Neutrophil (primary cell): ENCODE measurements around the gene LUZP1.
A peak's percentile ranks its signal among the peaks of the same experiment; 100 is the strongest.

Experiments used
- H3K27ac ChIP-seq: fragments of 200-600 bp; sonication (generic); 2 replicates; pipeline ENCODE4 v1.5.1; 2016; ENCODE audit warnings: mild to moderate bottlenecking, moderate library complexity
- H3K27me3 ChIP-seq: fragments of 200-600 bp; sonication (generic); 2 replicates; pipeline ENCODE4 v1.6.0; 2016; ENCODE audit warnings: mild to moderate bottlenecking
- H3K36me3 ChIP-seq: fragments of 200-600 bp; sonication (generic); 2 replicates; pipeline ENCODE4 v1.5.1; 2017
- H3K4me1 ChIP-seq, 2 experiments: fragments of 200-600 bp in 1 of 2; sonication (generic) in 1 of 2; 1 replicate in 1 of 2; 2 replicates in 1 of 2; pipeline versions ENCODE4 v1.5.1 to v1.6.1; 2013 to 2016; ENCODE audit warnings: low read depth in 1 of 2, low read length in 1 of 2, mild to moderate bottlenecking in 1 of 2, moderate library complexity in 1 of 2; ENCODE audit not compliant: control insufficient read depth in 1 of 2, insufficient read depth in 1 of 2
- H3K4me3 ChIP-seq, 2 experiments: fragments of 200-600 bp in 1 of 2; sonication (generic) in 1 of 2; 1 replicate in 1 of 2; 2 replicates in 1 of 2; pipeline ENCODE4 v1.5.1; 2013 to 2016; ENCODE audit warnings: low read depth in 1 of 2, low read length in 1 of 2, mild to moderate bottlenecking in 1 of 2, moderate library complexity in 1 of 2
- H3K9me3 ChIP-seq: fragments of 200-600 bp; sonication (generic); 2 replicates; pipeline ENCODE4 v1.5.1; 2016
- CTCF ChIP-seq: fragments of 200-600 bp; sonication (generic); IDR thresholded peaks from 2 replicates; pipeline ENCODE4 v1.5.1; 2016; ENCODE audit warnings: antibody characterized with exemption

Gene LUZP1

GRCh38 chr1:23118957-23119792 is 49.5 kb downstream of the LUZP1 start:
- Histone ChIP-seq H3K27ac (no peak overlapping the region), H3K4me3 (peak overlapping the region; percentile 16 to 18), H3K36me3 (no peaks in the 10 kb centered on the region), H3K4me1 (peaks cover 0 to 13% of the 10 kb centered on the region in 2 experiments), H3K27me3 (no peaks in the 10 kb centered on the region), H3K9me3 (no peaks in the 10 kb centered on the region)
- TF ChIP-seq CTCF = no peak

- H3K4me3 ChIP-seq = no peak overlapping the region
- H3K4me1 ChIP-seq = peaks cover 0 to 13% of the 10 kb centered on the region in 2 experiments
- no peaks in the 10 kb centered on the region for H3K27me3 ChIP-seq
- no peak for TF ChIP-seq CTCF
- no peak overlapping the region for H3K27ac ChIP-seq
- no peaks in the 10 kb centered on the region for H3K36me3 ChIP-seq
- H3K9me3 ChIP-seq = no peaks in the 10 kb centered on the region
These were observed 50.2 kb downstream of the LUZP1 start for GRCh38 chr1:23118407-23118806.

GRCh38 chr1:23116921-23117699 is 51.5 kb downstream of the LUZP1 start:
- H3K4me1 ChIP-seq = peaks cover 0 to 13% of the 10 kb centered on the region in 2 experiments
- no peak overlapping the region for H3K4me3 ChIP-seq
- H3K36me3 ChIP-seq = no peaks in the 10 kb centered on the region
- no peak for TF ChIP-seq CTCF
- H3K27ac ChIP-seq = no peak overlapping the region
- no peaks in the 10 kb centered on the region for H3K9me3 ChIP-seq
- H3K27me3 ChIP-seq = no peaks in the 10 kb centered on the region

GRCh38 chr1:23116216-23116836 is 52.3 kb downstream of the LUZP1 start:
- Histone ChIP-seq H3K4me1 (peaks cover 0 to 13% of the 10 kb centered on the region in 2 experiments), H3K36me3 (no peaks in the 10 kb centered on the region), H3K27ac (no peak overlapping the region), H3K4me3 (no peak overlapping the region), H3K9me3 (no peaks in the 10 kb centered on the region), H3K27me3 (no peaks in the 10 kb centered on the region)
- TF ChIP-seq CTCF = no peak

GRCh38 chr1:23114424-23115079 is 54.1 kb downstream of the LUZP1 start:
- H3K4me1 ChIP-seq = peaks cover 0 to 4% of the 10 kb centered on the region in 2 experiments
- no peak for TF ChIP-seq CTCF
- H3K36me3 ChIP-seq = no peaks in the 10 kb centered on the region
- no peaks in the 10 kb centered on the region for H3K27me3 ChIP-seq
- no peak overlapping the region for H3K4me3 ChIP-seq
- H3K9me3 ChIP-seq = no peaks in the 10 kb centered on the region
- no peak overlapping the region for H3K27ac ChIP-seq
